NCI-H2107 treated with DMSO at 0.1 percent for 48 hours (cell line): ENCODE data around the gene EGFR.

Experiments
- DNase-seq: peaks from one replicate; lab custom pipeline; 2025; ENCODE audit not compliant: unreplicated experiment; lab: John Stamatoyannopoulos, UW

EGFR gene

GRCh38 chr7:55206235-55207029 is 187.6 kb downstream of the EGFR start:
- no peak for DNase-seq

GRCh38 chr7:55207436-55208125 is 188.8 kb downstream of the EGFR start:
- no peak for DNase-seq

GRCh38 chr7:55209366-55209765 is 190.5 kb downstream of the EGFR start:
- no peak for DNase-seq

- no peak for DNase-seq
Observed at GRCh38 chr7:55210176-55210575, 191.4 kb downstream of the EGFR start.

GRCh38 chr7:55210716-55211115 is 191.9 kb downstream of the EGFR start:
- no peak for DNase-seq

GRCh38 chr7:55211726-55212125 is 192.9 kb downstream of the EGFR start:
- DNase-seq = no peak

GRCh38 chr7:55212176-55212575 is 193.4 kb downstream of the EGFR start:
- no peak for DNase-seq

GRCh38 chr7:55212838-55213237 is 194.0 kb downstream of the EGFR start:
- DNase-seq = no peak

- DNase-seq = no peak
Observed at GRCh38 chr7:55214707-55215106, 195.9 kb downstream of the EGFR start.

GRCh38 chr7:55223023-55223422 is 204.2 kb downstream of the EGFR start:
- no peak for DNase-seq

GRCh38 chr7:55224111-55224510 is 205.3 kb downstream of the EGFR start:
- no peak for DNase-seq

- DNase-seq = no peak
Observed at GRCh38 chr7:55224810-55225209, 206.0 kb downstream of the EGFR start.

- DNase-seq = no peak
Observed at GRCh38 chr7:55230014-55230413, 211.2 kb downstream of the EGFR start.

GRCh38 chr7:55231736-55232280 is 213.0 kb downstream of the EGFR start:
- DNase-seq = no peak

GRCh38 chr7:55233001-55233400 is 214.2 kb downstream of the EGFR start:
- DNase-seq = no peak

- DNase-seq = no peak
Observed at GRCh38 chr7:55234408-55234807, 215.6 kb downstream of the EGFR start.

GRCh38 chr7:55235115-55235514 is 216.3 kb downstream of the EGFR start:
- no peak for DNase-seq

- DNase-seq = no peak
Observed at GRCh38 chr7:55235801-55236200, 217.0 kb downstream of the EGFR start.

- DNase-seq = no peak
Observed at GRCh38 chr7:55236476-55236875, 217.7 kb downstream of the EGFR start.

GRCh38 chr7:55237156-55237893 is 218.5 kb downstream of the EGFR start:
- DNase-seq = no peak

GRCh38 chr7:55239406-55239805 is 220.6 kb downstream of the EGFR start:
- DNase-seq = no peak
